ENCODE results near the gene UROS.

The UROS gene

GRCh38 chr10:125772864-125773180, 50.2 kb downstream of the UROS start:
- TF ChIP-seq GATA2 (IDR thresholded peaks at IDR 0.05; ENCODE audit: low read depth, low read length): no peak
- no peak for TF ChIP-seq GATA3 (IDR thresholded peaks at IDR 0.05; ENCODE audit: low read depth, low read length)

- no peak for TF ChIP-seq GATA2 (IDR thresholded peaks at IDR 0.05; ENCODE audit: low read depth, low read length)
- TF ChIP-seq GATA3 (IDR thresholded peaks at IDR 0.05; ENCODE audit: low read depth, low read length): no peak
Observed at GRCh38 chr10:125772112-125772863, 50.8 kb downstream of the UROS start.

- no peak for TF ChIP-seq GATA2 (IDR thresholded peaks at IDR 0.05; ENCODE audit: low read depth, low read length)
Observed at GRCh38 chr10:125770844-125771243, 52.2 kb downstream of the UROS start.

- TF ChIP-seq GATA2 (IDR thresholded peaks at IDR 0.05; ENCODE audit: low read depth, low read length) (no peak), GATA3 (IDR thresholded peaks at IDR 0.05; ENCODE audit: low read depth, low read length) (no peak)
Observed at GRCh38 chr10:125769175-125769574, 53.9 kb downstream of the UROS start.

GRCh38 chr10:125768219-125768855, 54.7 kb downstream of the UROS start:
- no peak for TF ChIP-seq GATA3 (IDR thresholded peaks at IDR 0.05; ENCODE audit: low read depth, low read length)
- no peak for TF ChIP-seq GATA2 (IDR thresholded peaks at IDR 0.05; ENCODE audit: low read depth, low read length)

- TF ChIP-seq GATA3 (IDR thresholded peaks at IDR 0.05; ENCODE audit: low read depth, low read length): no peak
- TF ChIP-seq GATA2 (IDR thresholded peaks at IDR 0.05; ENCODE audit: low read depth, low read length): no peak
Observed at GRCh38 chr10:125766511-125766910, 56.5 kb downstream of the UROS start.

GRCh38 chr10:125765835-125766234, 57.2 kb downstream of the UROS start:
- TF ChIP-seq GATA3 (IDR thresholded peaks at IDR 0.05; ENCODE audit: low read depth, low read length): no peak
- no peak for TF ChIP-seq GATA2 (IDR thresholded peaks at IDR 0.05; ENCODE audit: low read depth, low read length)

- TF ChIP-seq GATA2 (IDR thresholded peaks at IDR 0.05; ENCODE audit: low read depth, low read length) (no peak), GATA3 (IDR thresholded peaks at IDR 0.05; ENCODE audit: low read depth, low read length) (no peak)
Observed at GRCh38 chr10:125762692-125763648, 60.1 kb downstream of the UROS start.

- no peak for TF ChIP-seq GATA3 (IDR thresholded peaks at IDR 0.05; ENCODE audit: low read depth, low read length)
- TF ChIP-seq GATA2 (IDR thresholded peaks at IDR 0.05; ENCODE audit: low read depth, low read length): no peak; the same call in 1 of the 2 replicates
Observed at GRCh38 chr10:125761961-125762360, 61.1 kb downstream of the UROS start.

- TF ChIP-seq GATA3 (IDR thresholded peaks at IDR 0.05; ENCODE audit: low read depth, low read length) (no peak), GATA2 (IDR thresholded peaks at IDR 0.05; ENCODE audit: low read depth, low read length) (no peak)
Observed at GRCh38 chr10:125757742-125758141, 65.3 kb downstream of the UROS start.

- TF ChIP-seq GATA2 (IDR thresholded peaks at IDR 0.05; ENCODE audit: low read depth, low read length) (no peak), GATA3 (IDR thresholded peaks at IDR 0.05; ENCODE audit: low read depth, low read length) (no peak)
Observed at GRCh38 chr10:125756853-125757487, 66.1 kb downstream of the UROS start.

- TF ChIP-seq GATA2 (IDR thresholded peaks at IDR 0.05; ENCODE audit: low read depth, low read length): no peak
- TF ChIP-seq GATA3 (IDR thresholded peaks at IDR 0.05; ENCODE audit: low read depth, low read length): no peak
Observed at GRCh38 chr10:125756196-125756595, 66.9 kb downstream of the UROS start.

GRCh38 chr10:125747417-125747816, 75.6 kb downstream of the UROS start:
- TF ChIP-seq GATA3 (IDR thresholded peaks at IDR 0.05; ENCODE audit: low read depth, low read length) (no peak), GATA2 (IDR thresholded peaks at IDR 0.05; ENCODE audit: low read depth, low read length) (no peak)

- TF ChIP-seq GATA3 (IDR thresholded peaks at IDR 0.05; ENCODE audit: low read depth, low read length) (no peak), GATA2 (IDR thresholded peaks at IDR 0.05; ENCODE audit: low read depth, low read length) (no peak)
Observed at GRCh38 chr10:125744909-125745308, 78.1 kb downstream of the UROS start.

Data from SH-SY5Y (cell line).